ENCODE measurements around the gene GAK.
A peak's percentile ranks its signal among the peaks of the same experiment; 100 is the strongest.
"Not testable (repeated sequence)": the region's sequence is repeated elsewhere in the genome, so short reads cannot be mapped to it uniquely, and the experiment has no call there.

Gene GAK

GRCh38 chr4:931960-932712 lies at the start of gene GAK, which contains the start of gene TMEM175:
Gene GAK (minus strand): TSS chr4:932316. CDS start chr4:932187, 129 bp downstream.
Gene TMEM175 (plus strand): TSS chr4:932460. CDS start chr4:947740, 15,280 bp downstream.
- Histone ChIP-seq H3K4me3 (ENCODE audit: low read depth in 1 of 5, low read length in 5 of 5) (peak within 1 kb of the TSS; percentile 87 to 99 (median 97)), H3K27me3 (ENCODE audit: control insufficient read depth in 5 of 5, insufficient read depth in 4 of 5, low read length in 5 of 5) (no peaks in the 10 kb centered on the region), H3K4me1 (ENCODE audit: control insufficient read depth in 5 of 5, insufficient read depth in 5 of 5, low read length in 5 of 5) (peaks cover 3 to 41% (median 34%) of the 10 kb centered on the region in 5 donors), H3K9me3 (ENCODE audit: control insufficient read depth in 5 of 5, low read length in 5 of 5) (no peaks in the 10 kb centered on the region), H3K9ac (ENCODE audit: low read length in 5 of 5) (peak within 1 kb of the TSS; percentile 85 to 99 (median 96)), H3K27ac (ENCODE audit: low read depth, low read length) (peak within 1 kb of the TSS; percentile 90), H3K36me3 (ENCODE audit: control insufficient read depth in 5 of 5, insufficient read depth in 5 of 5, low read length in 5 of 5) (peaks cover 0 to 6% (median 0%) of the 10 kb centered on the region in 5 donors)

GRCh38 chr4:978957-979701 lies 47.0 kb upstream of the GAK start:
- H3K4me1 ChIP-seq (ENCODE audit: control insufficient read depth in 5 of 5, insufficient read depth in 5 of 5, low read length in 5 of 5): peaks cover 0 to 11% (median 10%) of the 10 kb centered on the region in 5 donors
- no peaks in the 10 kb centered on the region for H3K27me3 ChIP-seq (ENCODE audit: control insufficient read depth in 5 of 5, insufficient read depth in 4 of 5, low read length in 5 of 5)
- no peak overlapping the region for H3K4me3 ChIP-seq (ENCODE audit: low read depth in 1 of 5, low read length in 5 of 5)
- H3K9me3 ChIP-seq (ENCODE audit: control insufficient read depth in 5 of 5, low read length in 5 of 5): no peaks in the 10 kb centered on the region
- peaks cover 0 to 3% (median 0%) of the 10 kb centered on the region in 5 donors for H3K36me3 ChIP-seq (ENCODE audit: control insufficient read depth in 5 of 5, insufficient read depth in 5 of 5, low read length in 5 of 5)
- H3K9ac ChIP-seq (ENCODE audit: low read length in 5 of 5): peak overlapping the region in 1 of 5 donors; percentile 8
- no peak overlapping the region for H3K27ac ChIP-seq (ENCODE audit: low read depth, low read length)

- H3K9me3 ChIP-seq (ENCODE audit: control insufficient read depth in 5 of 5, low read length in 5 of 5); H3K27me3 ChIP-seq (ENCODE audit: control insufficient read depth in 5 of 5, insufficient read depth in 4 of 5, low read length in 5 of 5); H3K27ac ChIP-seq (ENCODE audit: low read depth, low read length); H3K9ac ChIP-seq (ENCODE audit: low read length in 5 of 5); H3K4me3 ChIP-seq (ENCODE audit: low read depth in 1 of 5, low read length in 5 of 5); H3K36me3 ChIP-seq (ENCODE audit: control insufficient read depth in 5 of 5, insufficient read depth in 5 of 5, low read length in 5 of 5): not testable (repeated sequence)
- H3K4me1 ChIP-seq (ENCODE audit: control insufficient read depth in 5 of 5, insufficient read depth in 5 of 5, low read length in 5 of 5): peaks cover 4 to 36% (median 33%) of the 10 kb centered on the region in 5 donors
Measured at GRCh38 chr4:976016-976415, 43.9 kb upstream of the GAK start.

- no peaks in the 10 kb centered on the region for H3K27me3 ChIP-seq (ENCODE audit: control insufficient read depth in 5 of 5, insufficient read depth in 4 of 5, low read length in 5 of 5)
- H3K4me3 ChIP-seq (ENCODE audit: low read depth in 1 of 5, low read length in 5 of 5): no peak overlapping the region
- no peak overlapping the region for H3K27ac ChIP-seq (ENCODE audit: low read depth, low read length)
- no peaks in the 10 kb centered on the region for H3K9me3 ChIP-seq (ENCODE audit: control insufficient read depth in 5 of 5, low read length in 5 of 5)
- H3K36me3 ChIP-seq (ENCODE audit: control insufficient read depth in 5 of 5, insufficient read depth in 5 of 5, low read length in 5 of 5): peaks cover 0 to 3% (median 0%) of the 10 kb centered on the region in 5 donors
- no peak overlapping the region for H3K9ac ChIP-seq (ENCODE audit: low read length in 5 of 5)
- H3K4me1 ChIP-seq (ENCODE audit: control insufficient read depth in 5 of 5, insufficient read depth in 5 of 5, low read length in 5 of 5): peaks cover 4 to 40% (median 37%) of the 10 kb centered on the region in 5 donors
Measured at GRCh38 chr4:974668-975067, 42.6 kb upstream of the GAK start.

- Histone ChIP-seq H3K9me3 (ENCODE audit: control insufficient read depth in 5 of 5, low read length in 5 of 5) (no peaks in the 10 kb centered on the region), H3K27ac (ENCODE audit: low read depth, low read length) (no peak within 1 kb of the TSS), H3K4me1 (ENCODE audit: control insufficient read depth in 5 of 5, insufficient read depth in 5 of 5, low read length in 5 of 5) (peaks cover 4 to 32% (median 28%) of the 10 kb centered on the region in 5 donors), H3K27me3 (ENCODE audit: control insufficient read depth in 5 of 5, insufficient read depth in 4 of 5, low read length in 5 of 5) (peaks cover 0 to under 1% (median 0%) of the 10 kb centered on the region in 5 donors), H3K36me3 (ENCODE audit: control insufficient read depth in 5 of 5, insufficient read depth in 5 of 5, low read length in 5 of 5) (peaks cover 0 to 3% (median 0%) of the 10 kb centered on the region in 5 donors), H3K9ac (ENCODE audit: low read length in 5 of 5) (peak within 1 kb of the TSS in 4 of 5 donors; percentile 63 to 79 (median 72)), H3K4me3 (ENCODE audit: low read depth in 1 of 5, low read length in 5 of 5) (peak within 1 kb of the TSS; percentile 55 to 83 (median 76))
Measured at GRCh38 chr4:973431-974397, 41.6 kb upstream of the GAK start, which contains the start of gene DGKQ. Gene DGKQ (minus strand): TSS chr4:973569. CDS start chr4:973482, 87 bp downstream.

- Histone ChIP-seq H3K27me3 (ENCODE audit: control insufficient read depth in 5 of 5, insufficient read depth in 4 of 5, low read length in 5 of 5) (peaks cover 0 to 3% (median 0%) of the 10 kb centered on the region in 5 donors), H3K9ac (ENCODE audit: low read length in 5 of 5) (peak overlapping the region in 4 of 5 donors; percentile 63 to 79 (median 72)), H3K27ac (ENCODE audit: low read depth, low read length) (no peak overlapping the region)
Measured at GRCh38 chr4:972651-973424, 40.7 kb upstream of the GAK start.

GRCh38 chr4:971666-972500 lies 39.8 kb upstream of the GAK start:
- peaks cover 4 to 32% (median 28%) of the 10 kb centered on the region in 5 donors for H3K4me1 ChIP-seq (ENCODE audit: control insufficient read depth in 5 of 5, insufficient read depth in 5 of 5, low read length in 5 of 5)
- peak overlapping the region; percentile 55 to 83 (median 76) for H3K4me3 ChIP-seq (ENCODE audit: low read depth in 1 of 5, low read length in 5 of 5)
- peaks cover 0 to 3% (median 0%) of the 10 kb centered on the region in 5 donors for H3K27me3 ChIP-seq (ENCODE audit: control insufficient read depth in 5 of 5, insufficient read depth in 4 of 5, low read length in 5 of 5)
- peak overlapping the region in 4 of 5 donors; percentile 20 to 79 (median 72) for H3K9ac ChIP-seq (ENCODE audit: low read length in 5 of 5)
- peaks cover 0 to 9% (median 0%) of the 10 kb centered on the region in 5 donors for H3K36me3 ChIP-seq (ENCODE audit: control insufficient read depth in 5 of 5, insufficient read depth in 5 of 5, low read length in 5 of 5)
- no peaks in the 10 kb centered on the region for H3K9me3 ChIP-seq (ENCODE audit: control insufficient read depth in 5 of 5, low read length in 5 of 5)
- H3K27ac ChIP-seq (ENCODE audit: low read depth, low read length): no peak overlapping the region

More at GRCh38 chr4:972651-973424, 40.7 kb upstream of the GAK start:
- peaks cover 4 to 32% (median 28%) of the 10 kb centered on the region in 5 donors for H3K4me1 ChIP-seq (ENCODE audit: control insufficient read depth in 5 of 5, insufficient read depth in 5 of 5, low read length in 5 of 5)
- peak overlapping the region in 4 of 5 donors; percentile 64 to 83 (median 79) for H3K4me3 ChIP-seq (ENCODE audit: low read depth in 1 of 5, low read length in 5 of 5)
- peaks cover 0 to 3% (median 0%) of the 10 kb centered on the region in 5 donors for H3K36me3 ChIP-seq (ENCODE audit: control insufficient read depth in 5 of 5, insufficient read depth in 5 of 5, low read length in 5 of 5)
- H3K9me3 ChIP-seq (ENCODE audit: control insufficient read depth in 5 of 5, low read length in 5 of 5): no peaks in the 10 kb centered on the region

GRCh38 chr4:970854-971520 lies 38.9 kb upstream of the GAK start:
- H3K4me1 ChIP-seq (ENCODE audit: control insufficient read depth in 5 of 5, insufficient read depth in 5 of 5, low read length in 5 of 5): peaks cover 4 to 32% (median 28%) of the 10 kb centered on the region in 5 donors
- H3K4me3 ChIP-seq (ENCODE audit: low read depth in 1 of 5, low read length in 5 of 5): no peak overlapping the region
- H3K9me3 ChIP-seq (ENCODE audit: control insufficient read depth in 5 of 5, low read length in 5 of 5): no peaks in the 10 kb centered on the region
- H3K9ac ChIP-seq (ENCODE audit: low read length in 5 of 5): peak overlapping the region in 1 of 5 donors; percentile 79
- H3K27me3 ChIP-seq (ENCODE audit: control insufficient read depth in 5 of 5, insufficient read depth in 4 of 5, low read length in 5 of 5): peaks cover 0 to 3% (median 0%) of the 10 kb centered on the region in 5 donors
- no peak overlapping the region for H3K27ac ChIP-seq (ENCODE audit: low read depth, low read length)
- H3K36me3 ChIP-seq (ENCODE audit: control insufficient read depth in 5 of 5, insufficient read depth in 5 of 5, low read length in 5 of 5): peaks cover 0 to 18% (median 8%) of the 10 kb centered on the region in 5 donors

Data from subcutaneous abdominal adipose tissue (tissue), 5 donors.